Measurements from ENCODE around the gene POLR1H.

POLR1H gene

GRCh38 chr6:30062471-30063178 lies 1.6 kb downstream of the POLR1H start:
- no peak for DNase-seq

- DNase-seq, result no peak
Observed at GRCh38 chr6:30063315-30063714, 2.2 kb downstream of the POLR1H start.

- no peak for DNase-seq
Observed at GRCh38 chr6:30066082-30066481, 5.0 kb downstream of the POLR1H start.

- DNase-seq, result peak; percentile 94 to 100 (median 98)
Observed at GRCh38 chr6:30066577-30067459, 5.8 kb downstream of the POLR1H start, which contains the start of gene PPP1R11. PPP1R11 (plus strand) TSS chr6:30067198; CDS start chr6:30067411, 213 bp downstream.

GRCh38 chr6:30067460-30068139 lies 6.5 kb downstream of the POLR1H start:
- no peak for DNase-seq

- peak in 1 of 6 experiments; percentile 14 for DNase-seq
Observed at GRCh38 chr6:30071081-30071818, 10.2 kb downstream of the POLR1H start.

GRCh38 chr6:30071858-30072257 lies 10.8 kb downstream of the POLR1H start:
- DNase-seq, result no peak

- DNase-seq, result no peak
Observed at GRCh38 chr6:30073489-30074235, 12.6 kb downstream of the POLR1H start.

- DNase-seq, result no peak
Observed at GRCh38 chr6:30074331-30075093, 13.4 kb downstream of the POLR1H start.

- peak in 4 of 6 experiments; percentile 5 to 29 (median 20) for DNase-seq
Observed at GRCh38 chr6:30075094-30075789, 14.2 kb downstream of the POLR1H start, which contains the start of gene RNF39. RNF39 (minus strand) TSS chr6:30075769; CDS start chr6:30075585, 184 bp downstream.

GRCh38 chr6:30075790-30076732 lies 15.0 kb downstream of the POLR1H start:
- DNase-seq, result peak in 3 of 6 experiments; percentile 5 to 28 (median 19)

- DNase-seq, result peak in 1 of 6 experiments; percentile 13
Observed at GRCh38 chr6:30077218-30077617, 16.2 kb downstream of the POLR1H start.

GRCh38 chr6:30087876-30088275 lies 26.8 kb downstream of the POLR1H start:
- DNase-seq, result no peak

GRCh38 chr6:30091577-30092381 lies 30.7 kb downstream of the POLR1H start:
- no peak for DNase-seq

GRCh38 chr6:30092852-30093543 lies 31.9 kb downstream of the POLR1H start:
- no peak for DNase-seq

- no peak for DNase-seq
Observed at GRCh38 chr6:30093951-30094661, 33.0 kb downstream of the POLR1H start.

GRCh38 chr6:30096829-30097228 lies 35.8 kb downstream of the POLR1H start:
- DNase-seq, result no peak
